Uterus (tissue), 4 donors: Measurements from ENCODE around the gene NSMF. TPM values are rescaled to one million over a fixed set of nuclear protein-coding genes. Genes with fewer than 3 reads are reported as not detected.

Source experiments
- DNase-seq, 2 donors: peaks; one replicate each; pipeline ENCODE4 v3.0.0-alpha.2; 2019 to 2020
- H3K27ac ChIP-seq, 2 donors: fragments of 200-600 bp; sonication (generic); 1 replicate in 1 of 2; 2 replicates in 1 of 2; pipeline ENCODE4 v1.5.1; 2016 to 2018
- H3K27me3 ChIP-seq, 2 donors: fragments of 200-600 bp; sonication (generic); one replicate each; pipeline ENCODE4 v1.5.1; 2018 to 2019; ENCODE audit warnings: control low read depth in 1 of 2
- H3K36me3 ChIP-seq, 2 donors: fragments of 200-600 bp; sonication (generic); one replicate each; pipeline ENCODE4 v1.5.1; 2019; ENCODE audit warnings: control low read depth in 1 of 2
- H3K4me1 ChIP-seq, 2 donors: fragments of 200-600 bp; sonication (generic); one replicate each; pipeline ENCODE4 v1.5.1; 2018 to 2019; ENCODE audit warnings: control low read depth in 1 of 2
- H3K4me3 ChIP-seq, 2 donors: fragments of 200-600 bp; sonication (generic); 1 replicate in 1 of 2; 2 replicates in 1 of 2; pipeline ENCODE4 v1.5.1; 2018 to 2019; ENCODE audit warnings: mild to moderate bottlenecking in 1 of 2
- H3K9me3 ChIP-seq, 2 donors: fragments of 200-600 bp; sonication (generic); one replicate each; pipeline ENCODE4 v1.5.1; 2019; ENCODE audit warnings: control low read depth in 1 of 2
- CTCF ChIP-seq, 4 experiments: fragments of 200-600 bp in 2 of 4; fragments of 450-650 bp in 2 of 4; sonication (generic) in 2 of 4; IDR thresholded peaks; one replicate each; pipeline ENCODE4 v1.5.1; 2016 to 2019; ENCODE audit warnings: antibody characterized with exemption in 4 of 4, mild to moderate bottlenecking in 2 of 4, moderate library complexity in 1 of 4
- POLR2A ChIP-seq, 2 donors: fragments of 450-650 bp; IDR thresholded peaks; one replicate each; pipeline ENCODE4 v1.6.1; 2016; ENCODE audit warnings: antibody characterized with exemption in 2 of 2, mild to moderate bottlenecking in 1 of 2, moderate library complexity in 1 of 2
- intact Hi-C: fragments of 100-400 bp; cut with DNase I; formaldehyde crosslinking; loops from one replicate; pipeline ENCODE4 v1.15.1; 2023; ENCODE audit warnings: low total_unique reads
- total RNA-seq, 4 donors: library from RNA; depleted of rRNA in 3 of 4; stranded (reverse); fragments of >200 nt in 3 of 4; gene quantifications; one replicate each; pipeline versions ENCODE4 v1.1.0 to v1.2.4, GENCODE V29; 2014 to 2023
- donor health status: DM: yes; HTN: yes; CAD: no.

The NSMF gene
- total RNA-seq, 4 donors from 2014 or later = 17.4 to 40.7 (median 32.1) TPM

- Histone ChIP-seq H3K36me3 (no peaks in the 10 kb centered on the region), H3K4me3 (no peak overlapping the region), H3K27me3 (no peaks in the 10 kb centered on the region), H3K9me3 (no peaks in the 10 kb centered on the region), H3K4me1 (peaks cover 0 to 5% of the 10 kb centered on the region in 2 donors), H3K27ac (no peak overlapping the region)
- TF ChIP-seq CTCF (IDR thresholded peaks at IDR 0.05) = no peak
- TF ChIP-seq POLR2A (IDR thresholded peaks at IDR 0.05) = no peak
- DNase-seq = no peak
- intact Hi-C loops = no loop called here
Measured at GRCh38 chr9:137436761-137437600, 22.2 kb downstream of the NSMF start.

- H3K36me3 ChIP-seq = no peaks in the 10 kb centered on the region
- no peaks in the 10 kb centered on the region for H3K9me3 ChIP-seq
- no peak overlapping the region for H3K4me3 ChIP-seq
- DNase-seq = peak; percentile 84 to 86
- H3K4me1 ChIP-seq = peaks cover 0 to 5% of the 10 kb centered on the region in 2 donors
- H3K27me3 ChIP-seq = no peaks in the 10 kb centered on the region
- no peak overlapping the region for H3K27ac ChIP-seq
- TF ChIP-seq CTCF (IDR thresholded peaks at IDR 0.05) = no peak
- TF ChIP-seq POLR2A (IDR thresholded peaks at IDR 0.05) = peak in 1 of 2 donors; percentile 19
- intact Hi-C loops = no loop called here
Measured at GRCh38 chr9:137435980-137436760, 23.0 kb downstream of the NSMF start.

GRCh38 chr9:137435381-137435891, 23.7 kb downstream of the NSMF start:
- H3K27me3 ChIP-seq = no peaks in the 10 kb centered on the region
- peaks cover 0 to 5% of the 10 kb centered on the region in 2 donors for H3K4me1 ChIP-seq
- intact Hi-C loops = no loop called here
- H3K9me3 ChIP-seq = no peaks in the 10 kb centered on the region
- H3K27ac ChIP-seq = no peak overlapping the region
- H3K36me3 ChIP-seq = no peaks in the 10 kb centered on the region
- peak in 1 of 2 donors; percentile 18 for DNase-seq
- no peak for TF ChIP-seq POLR2A (IDR thresholded peaks at IDR 0.05)
- TF ChIP-seq CTCF (IDR thresholded peaks at IDR 0.05) = no peak
- no peak overlapping the region for H3K4me3 ChIP-seq

- intact Hi-C loops = no loop called here
- H3K27ac ChIP-seq = no peak overlapping the region
- DNase-seq = peak in 1 of 2 donors; percentile 21
- no peak overlapping the region for H3K4me3 ChIP-seq
- peaks cover 0 to 5% of the 10 kb centered on the region in 2 donors for H3K4me1 ChIP-seq
- no peak for TF ChIP-seq CTCF (IDR thresholded peaks at IDR 0.05)
- TF ChIP-seq POLR2A (IDR thresholded peaks at IDR 0.05) = no peak
- no peaks in the 10 kb centered on the region for H3K27me3 ChIP-seq
- H3K36me3 ChIP-seq = no peaks in the 10 kb centered on the region
- no peaks in the 10 kb centered on the region for H3K9me3 ChIP-seq
Measured at GRCh38 chr9:137434498-137435380, 24.4 kb downstream of the NSMF start.
